Breast epithelium (tissue), 3 donors: ENCODE measurements around the gene PDZD2.
"Not testable (repeated sequence)": the region's sequence is repeated elsewhere in the genome, so short reads cannot be mapped to it uniquely, and the experiment has no call there.

Experiments used
- POLR2A ChIP-seq: fragments of 450-650 bp; IDR thresholded peaks from one replicate; pipeline ENCODE4 v1.6.1; 2016; ENCODE audit warnings: antibody characterized with exemption, mild to moderate bottlenecking, moderate library complexity
- TF ChIP-seq, protein P1 (sequence below), 3 donors: fragments of 450-650 bp; IDR thresholded peaks; one replicate each; pipeline ENCODE4 v1.5.1; 2016 to 2017; ENCODE audit warnings: antibody characterized with exemption in 3 of 3, mild to moderate bottlenecking in 3 of 3, moderate library complexity in 3 of 3

DNA sequence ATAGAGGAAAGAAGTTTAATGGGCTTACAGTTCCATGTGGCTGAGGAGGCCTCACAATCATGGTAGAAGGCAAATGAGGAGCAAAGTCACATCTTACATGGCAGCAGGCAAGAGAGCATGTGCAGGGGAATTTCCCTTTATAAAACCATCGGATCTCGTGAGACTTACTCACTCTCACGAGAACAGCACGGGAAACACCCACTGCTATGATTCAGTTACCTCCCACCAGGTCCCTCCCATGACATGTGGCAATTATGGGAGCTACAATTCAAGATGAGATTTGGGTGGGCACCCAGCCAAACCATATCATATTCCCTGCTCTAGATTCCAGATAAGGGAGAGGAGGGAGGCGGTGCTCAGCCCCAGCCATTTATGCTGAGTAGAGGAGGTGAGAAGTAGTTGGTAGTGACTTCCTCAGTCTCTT, 336.3 kb downstream of the PDZD2 start:
- TF ChIP-seq, protein P1, sequence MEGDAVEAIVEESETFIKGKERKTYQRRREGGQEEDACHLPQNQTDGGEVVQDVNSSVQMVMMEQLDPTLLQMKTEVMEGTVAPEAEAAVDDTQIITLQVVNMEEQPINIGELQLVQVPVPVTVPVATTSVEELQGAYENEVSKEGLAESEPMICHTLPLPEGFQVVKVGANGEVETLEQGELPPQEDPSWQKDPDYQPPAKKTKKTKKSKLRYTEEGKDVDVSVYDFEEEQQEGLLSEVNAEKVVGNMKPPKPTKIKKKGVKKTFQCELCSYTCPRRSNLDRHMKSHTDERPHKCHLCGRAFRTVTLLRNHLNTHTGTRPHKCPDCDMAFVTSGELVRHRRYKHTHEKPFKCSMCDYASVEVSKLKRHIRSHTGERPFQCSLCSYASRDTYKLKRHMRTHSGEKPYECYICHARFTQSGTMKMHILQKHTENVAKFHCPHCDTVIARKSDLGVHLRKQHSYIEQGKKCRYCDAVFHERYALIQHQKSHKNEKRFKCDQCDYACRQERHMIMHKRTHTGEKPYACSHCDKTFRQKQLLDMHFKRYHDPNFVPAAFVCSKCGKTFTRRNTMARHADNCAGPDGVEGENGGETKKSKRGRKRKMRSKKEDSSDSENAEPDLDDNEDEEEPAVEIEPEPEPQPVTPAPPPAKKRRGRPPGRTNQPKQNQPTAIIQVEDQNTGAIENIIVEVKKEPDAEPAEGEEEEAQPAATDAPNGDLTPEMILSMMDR (IDR thresholded peaks at IDR 0.05), result not testable (repeated sequence)
- TF ChIP-seq POLR2A, result not testable (repeated sequence)
